ENCODE results near the gene CCDC78. TPM values are rescaled to one million over a fixed set of nuclear protein-coding genes. Genes with fewer than 3 reads are reported as not detected.

CCDC78 gene
- total and polyA plus RNA-seq, 12 donors = 0.21 to 1.7 (median 0.55) TPM; not detected in 1

DNA sequence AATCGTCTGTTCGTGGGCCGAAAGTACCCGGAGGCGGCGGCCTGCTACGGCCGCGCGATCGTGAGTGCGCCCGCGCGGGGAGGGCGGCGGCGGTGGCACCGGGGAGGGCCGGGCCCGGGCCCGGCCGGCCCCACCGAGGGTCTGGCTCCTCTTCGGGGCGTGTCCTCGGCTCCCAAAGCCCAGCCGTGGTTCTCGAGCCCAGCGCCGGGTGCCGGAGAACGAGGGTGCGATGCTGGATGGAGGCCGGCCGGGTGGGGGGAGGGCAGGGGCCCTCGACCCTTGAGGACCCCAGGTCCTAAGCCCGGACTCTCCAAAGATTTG, 45.7 kb downstream of the CCDC78 start:
- H3K27ac ChIP-seq = peak overlapping the region; percentile 66 to 99 (median 96)
- ATAC-seq (no peak), DNase-seq (no peak)
- TF ChIP-seq, protein P1, sequence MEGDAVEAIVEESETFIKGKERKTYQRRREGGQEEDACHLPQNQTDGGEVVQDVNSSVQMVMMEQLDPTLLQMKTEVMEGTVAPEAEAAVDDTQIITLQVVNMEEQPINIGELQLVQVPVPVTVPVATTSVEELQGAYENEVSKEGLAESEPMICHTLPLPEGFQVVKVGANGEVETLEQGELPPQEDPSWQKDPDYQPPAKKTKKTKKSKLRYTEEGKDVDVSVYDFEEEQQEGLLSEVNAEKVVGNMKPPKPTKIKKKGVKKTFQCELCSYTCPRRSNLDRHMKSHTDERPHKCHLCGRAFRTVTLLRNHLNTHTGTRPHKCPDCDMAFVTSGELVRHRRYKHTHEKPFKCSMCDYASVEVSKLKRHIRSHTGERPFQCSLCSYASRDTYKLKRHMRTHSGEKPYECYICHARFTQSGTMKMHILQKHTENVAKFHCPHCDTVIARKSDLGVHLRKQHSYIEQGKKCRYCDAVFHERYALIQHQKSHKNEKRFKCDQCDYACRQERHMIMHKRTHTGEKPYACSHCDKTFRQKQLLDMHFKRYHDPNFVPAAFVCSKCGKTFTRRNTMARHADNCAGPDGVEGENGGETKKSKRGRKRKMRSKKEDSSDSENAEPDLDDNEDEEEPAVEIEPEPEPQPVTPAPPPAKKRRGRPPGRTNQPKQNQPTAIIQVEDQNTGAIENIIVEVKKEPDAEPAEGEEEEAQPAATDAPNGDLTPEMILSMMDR (IDR thresholded peaks at IDR 0.05) = no peak
- intact Hi-C loops (cut with DNase I) = loop anchor here in 1 of 10 donors (2.0 kb wide), 1 partner anchor 40 kb away; the partner anchor contains the start of gene ANTKMT
- peaks cover 33 to 60% (median 50%) of the 10 kb centered on the region in 9 donors for H3K4me1 ChIP-seq
- peak overlapping the region; percentile 50 to 95 (median 71) for H3K4me3 ChIP-seq
- H3K36me3 ChIP-seq = peaks cover 0 to 28% (median 18%) of the 10 kb centered on the region in 9 donors
- WGBS, 2 donors = 0% methylated on average over 38 of the region's 38 CpGs
- H3K9me3 ChIP-seq = no peaks in the 10 kb centered on the region
- peaks cover 0 to 17% (median 0%) of the 10 kb centered on the region in 7 donors for H3K27me3 ChIP-seq

DNA sequence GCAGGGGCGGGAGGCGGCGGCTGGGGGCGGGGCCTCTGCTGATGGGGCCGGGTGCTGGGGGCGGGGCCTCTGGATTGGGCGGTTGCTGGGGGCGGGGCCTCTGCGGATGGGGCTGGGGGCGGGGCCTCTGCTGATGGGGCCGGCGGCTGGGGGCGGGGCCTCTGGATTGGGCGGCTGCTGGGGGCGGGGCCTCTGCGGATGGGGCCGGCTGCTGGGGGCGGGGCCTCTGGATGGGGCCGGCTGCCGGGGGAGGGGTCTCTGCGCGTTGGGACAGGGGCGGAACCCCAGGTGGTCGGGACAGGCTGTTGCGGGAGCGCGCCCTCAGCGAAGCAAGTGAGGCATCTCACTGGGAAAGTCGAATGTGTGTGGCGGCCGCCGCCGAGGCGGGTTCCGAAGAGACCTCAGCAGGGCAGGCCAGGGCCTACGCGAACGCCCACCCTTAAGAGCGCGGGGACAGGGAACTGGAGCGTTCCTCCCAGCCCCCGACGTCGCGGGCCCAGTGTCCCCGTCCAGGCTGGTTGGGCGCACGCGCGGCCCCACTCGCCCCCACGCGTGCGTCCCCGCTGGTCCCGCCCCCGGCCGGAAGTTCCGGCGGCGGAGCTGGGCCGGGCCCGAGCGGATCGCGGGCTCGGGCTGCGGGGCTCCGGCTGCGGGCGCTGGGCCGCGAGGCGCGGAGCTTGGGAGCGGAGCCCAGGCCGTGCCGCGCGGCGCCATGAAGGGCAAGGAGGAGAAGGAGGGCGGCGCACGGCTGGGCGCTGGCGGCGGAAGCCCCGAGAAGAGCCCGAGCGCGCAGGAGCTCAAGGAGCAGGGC, 46.2 kb downstream of the CCDC78 start, which contains the start of gene STUB1:
Gene STUB1, plus strand, starts transcription at position 597 of the 811 bp plus-strand sequence. Its CDS starts 116 bp downstream, at position 713.
- TF ChIP-seq, protein P1 (IDR thresholded peaks at IDR 0.05) = no peak
- H3K9me3 ChIP-seq = no peaks in the 10 kb centered on the region
- 1% methylated on average over 74 to 91 of the region's 91 CpGs for WGBS, 2 donors
- H3K4me1 ChIP-seq = peaks cover 30 to 60% (median 49%) of the 10 kb centered on the region in 9 donors
- intact Hi-C loops (cut with DNase I) = loop anchor here in 1 of 10 donors (2.0 kb wide), 1 partner anchor 41 kb away; the partner anchor contains the start of gene ANTKMT
- peak within 1 kb of the TSS; percentile 66 to 99 (median 96) for H3K27ac ChIP-seq
- H3K4me3 ChIP-seq = peak within 1 kb of the TSS; percentile 50 to 95 (median 71)
- ATAC-seq (peak; percentile 63 to 82 (median 70)), DNase-seq (peak; percentile 90)
- H3K36me3 ChIP-seq = peaks cover 0 to 24% (median 18%) of the 10 kb centered on the region in 9 donors
- peaks cover 0 to 22% (median 0%) of the 10 kb centered on the region in 7 donors for H3K27me3 ChIP-seq

DNA sequence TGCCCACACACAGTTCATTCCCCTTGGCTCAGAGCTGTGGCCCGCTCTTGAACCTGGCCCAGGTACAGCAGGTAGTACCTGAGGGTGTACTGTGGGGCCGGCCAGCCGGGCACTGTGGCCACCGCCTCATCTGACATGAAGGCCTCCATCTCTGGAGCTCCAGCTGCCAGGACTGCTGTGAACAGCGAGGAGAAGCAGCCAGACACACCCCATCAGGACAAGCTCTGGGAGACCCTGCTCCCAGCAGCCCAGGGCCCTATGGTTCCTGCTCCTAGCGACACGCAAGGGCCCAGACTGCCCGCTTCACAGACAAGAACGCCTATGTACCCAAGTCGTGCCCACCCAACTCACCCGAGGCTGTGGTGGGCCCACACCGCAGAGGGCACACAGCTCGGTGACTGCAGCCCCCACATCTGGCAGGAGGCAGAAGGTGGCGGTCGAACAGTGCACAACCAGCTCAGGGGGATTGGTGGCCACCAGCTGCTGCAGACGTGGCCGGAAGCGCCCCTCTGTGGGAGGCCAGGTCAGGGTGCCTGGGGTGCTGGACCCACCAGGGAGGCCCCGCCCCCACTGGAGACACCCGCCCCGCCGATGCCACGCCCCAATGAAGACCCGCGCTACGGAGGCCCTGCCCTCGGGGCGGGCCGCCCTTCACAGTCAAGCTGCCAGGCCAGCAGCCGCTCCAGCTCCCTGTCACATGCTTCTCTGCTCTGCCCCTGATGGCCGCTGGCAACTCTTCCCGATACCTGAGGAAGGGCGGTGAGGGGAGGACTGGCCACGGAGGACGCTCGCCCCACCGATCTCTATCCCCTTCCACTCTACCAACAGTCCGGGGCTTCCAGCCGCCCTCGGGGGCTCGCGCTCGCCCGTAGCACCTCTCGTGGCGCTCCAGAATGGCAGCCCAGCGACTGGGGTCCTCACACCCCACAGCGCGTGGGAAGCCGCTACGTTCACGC, 47.1 kb downstream of the CCDC78 start:
- H3K27me3 ChIP-seq = peaks cover 0 to 22% (median 0%) of the 10 kb centered on the region in 7 donors
- peak overlapping the region; percentile 54 to 97 (median 91) for H3K27ac ChIP-seq
- no peaks in the 10 kb centered on the region for H3K9me3 ChIP-seq
- WGBS, 2 donors = 22 to 24% methylated on average over 52 of the region's 52 CpGs
- H3K36me3 ChIP-seq = peaks cover 0 to 24% (median 18%) of the 10 kb centered on the region in 9 donors
- intact Hi-C loops (cut with DNase I) = no loop called here
- peak; percentile 17 to 59 (median 40) for ATAC-seq
- H3K4me3 ChIP-seq = peak overlapping the region; percentile 19 to 95 (median 68)
- H3K4me1 ChIP-seq = peaks cover 30 to 60% (median 51%) of the 10 kb centered on the region in 9 donors
- TF ChIP-seq, protein P1 (IDR thresholded peaks at IDR 0.05) = no peak
- DNase-seq = peak; percentile 74 to 82

All from heart right ventricle (tissue), 16 donors.